GM10248 (cell line): ENCODE results near the gene UBE2E1.
"Not testable (repeated sequence)": the region's sequence is repeated elsewhere in the genome, so short reads cannot be mapped to it uniquely, and the experiment has no call there.

Experiments
- CTCF ChIA-PET: fragments of 300-600 bp; sonication (Branson Sonifier 250); formaldehyde crosslinking; extraction: SDS; loops from one replicate; lab custom pipeline; 2021; ENCODE audit warnings: antibody characterized with exemption; lab: Yijun Ruan, JAX
- POLR2A ChIA-PET: fragments of 350-650 bp; sonication (Branson Sonifier 250); formaldehyde crosslinking; extraction: SDS; loops from one replicate; lab custom pipeline; 2020; ENCODE audit warnings: antibody characterized with exemption; lab: Yijun Ruan, JAX
- DNase-seq: peaks from one replicate; pipeline ENCODE4 v3.0.0; 2012; ENCODE audit errors: extremely low spot score
- TF ChIP-seq, protein P1 (sequence below): IDR thresholded peaks from 2 replicates; pipeline ENCODE4 v1.5.1; 2012; ENCODE audit warnings: mild to moderate bottlenecking, low read depth; ENCODE audit errors: extremely low read depth, missing control alignments, control extremely low read depth

UBE2E1 gene

GRCh38 chr3:23843869-23844268 lies 38.1 kb downstream of the UBE2E1 start:
- POLR2A ChIA-PET: no interaction called here

GRCh38 chr3:23845326-23846216 lies 39.8 kb downstream of the UBE2E1 start:
- ChIA-PET CTCF (interaction anchor here (0.8 to 3.2 kb wide), 10 partner anchors 9 to 34 kb away, joined by 3 to 19 read pairs (median 4); no protein-coding TSS in a partner anchor), POLR2A (interaction anchor here (0.6 kb wide), 1 partner anchor 20 kb away, joined by 4 read pairs; no protein-coding TSS in a partner anchor)
- no peak for DNase-seq
- TF ChIP-seq, protein P1, sequence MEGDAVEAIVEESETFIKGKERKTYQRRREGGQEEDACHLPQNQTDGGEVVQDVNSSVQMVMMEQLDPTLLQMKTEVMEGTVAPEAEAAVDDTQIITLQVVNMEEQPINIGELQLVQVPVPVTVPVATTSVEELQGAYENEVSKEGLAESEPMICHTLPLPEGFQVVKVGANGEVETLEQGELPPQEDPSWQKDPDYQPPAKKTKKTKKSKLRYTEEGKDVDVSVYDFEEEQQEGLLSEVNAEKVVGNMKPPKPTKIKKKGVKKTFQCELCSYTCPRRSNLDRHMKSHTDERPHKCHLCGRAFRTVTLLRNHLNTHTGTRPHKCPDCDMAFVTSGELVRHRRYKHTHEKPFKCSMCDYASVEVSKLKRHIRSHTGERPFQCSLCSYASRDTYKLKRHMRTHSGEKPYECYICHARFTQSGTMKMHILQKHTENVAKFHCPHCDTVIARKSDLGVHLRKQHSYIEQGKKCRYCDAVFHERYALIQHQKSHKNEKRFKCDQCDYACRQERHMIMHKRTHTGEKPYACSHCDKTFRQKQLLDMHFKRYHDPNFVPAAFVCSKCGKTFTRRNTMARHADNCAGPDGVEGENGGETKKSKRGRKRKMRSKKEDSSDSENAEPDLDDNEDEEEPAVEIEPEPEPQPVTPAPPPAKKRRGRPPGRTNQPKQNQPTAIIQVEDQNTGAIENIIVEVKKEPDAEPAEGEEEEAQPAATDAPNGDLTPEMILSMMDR: no peak

More at GRCh38 chr3:23843869-23844268, 38.1 kb downstream of the UBE2E1 start:
- CTCF ChIA-PET: interaction anchor here (1.1 to 2.4 kb wide), 5 partner anchors 8 to 15 kb away, joined by 3 to 13 read pairs (median 6); no protein-coding TSS in a partner anchor
- DNase-seq: no peak
- TF ChIP-seq, protein P1: no peak

- POLR2A ChIA-PET, DNase-seq, CTCF ChIA-PET: not testable (repeated sequence)
Observed at GRCh38 chr3:23849462-23849861, 43.7 kb downstream of the UBE2E1 start.

DNA sequence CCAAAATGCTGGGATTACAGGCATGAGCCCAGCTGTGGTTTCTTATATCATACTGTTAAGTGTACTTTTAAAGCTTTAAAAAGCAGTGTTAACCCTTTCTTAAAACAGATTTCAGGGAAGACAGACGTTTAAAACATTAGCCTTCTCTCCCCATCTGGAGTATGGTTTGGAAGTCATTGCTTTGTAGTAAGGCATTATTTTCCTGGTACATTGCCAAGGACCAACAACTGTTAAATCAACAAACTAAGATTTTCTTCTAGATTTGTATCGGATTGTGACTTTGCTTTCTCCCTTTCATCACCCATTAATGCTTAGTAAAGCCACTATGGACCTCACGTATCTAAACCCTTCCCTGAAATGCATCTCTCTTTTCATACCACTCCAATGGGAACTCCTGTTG lies 50.5 kb downstream of the UBE2E1 start:
- no peak for DNase-seq
- TF ChIP-seq, protein P1: no peak
- CTCF ChIA-PET: interaction anchor here (0.6 to 2.4 kb wide), 6 partner anchors 10 to 779 kb away, joined by 3 to 8 read pairs (median 4); no protein-coding TSS in a partner anchor
- POLR2A ChIA-PET: interaction anchor here (0.6 kb wide), 1 partner anchor 26 kb away, joined by 4 read pairs; no protein-coding TSS in a partner anchor

DNA sequence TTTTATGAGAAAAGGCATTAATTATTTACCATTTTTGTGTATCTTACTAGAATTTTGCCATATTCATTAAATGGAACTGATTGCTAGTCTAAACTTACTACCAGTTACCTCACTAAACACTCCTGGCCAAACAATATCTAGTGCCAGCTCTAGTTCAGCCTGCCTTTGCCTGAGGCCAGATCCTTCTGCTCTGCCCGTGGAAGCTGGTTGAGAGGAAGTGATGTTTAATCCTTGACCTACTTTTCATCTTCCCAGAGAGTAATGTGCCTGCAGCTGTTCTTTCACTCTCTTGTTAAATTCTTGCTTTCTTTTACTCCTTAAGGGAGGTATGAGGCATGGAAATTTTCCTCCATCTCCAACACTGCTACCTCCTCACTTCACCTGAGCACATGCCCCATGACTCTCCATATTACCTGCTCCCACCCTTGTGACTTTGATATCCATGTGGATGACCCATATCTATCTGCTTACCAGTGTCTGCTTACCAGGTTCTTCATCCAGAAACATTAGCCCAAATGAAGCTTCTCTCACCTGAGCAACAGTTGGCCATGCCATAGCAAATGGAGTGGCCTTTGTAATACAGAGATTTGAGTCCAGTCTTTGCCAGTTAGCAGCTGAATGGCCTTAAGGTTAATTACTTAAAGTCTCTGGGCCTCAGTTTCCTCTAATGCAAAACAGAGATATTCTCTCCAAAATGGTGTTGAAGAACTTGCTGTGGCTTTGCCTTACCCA lies 53.4 kb downstream of the UBE2E1 start:
- ChIA-PET POLR2A (interaction anchor here (0.6 kb wide), 1 partner anchor 652 kb away, joined by 4 read pairs; no protein-coding TSS in a partner anchor), CTCF (interaction anchor here (1.0 to 4.6 kb wide), 6 partner anchors 12 to 54 kb away, joined by 3 to 18 read pairs (median 10); no protein-coding TSS in a partner anchor)
- no peak for DNase-seq
- TF ChIP-seq, protein P1: no peak

DNA sequence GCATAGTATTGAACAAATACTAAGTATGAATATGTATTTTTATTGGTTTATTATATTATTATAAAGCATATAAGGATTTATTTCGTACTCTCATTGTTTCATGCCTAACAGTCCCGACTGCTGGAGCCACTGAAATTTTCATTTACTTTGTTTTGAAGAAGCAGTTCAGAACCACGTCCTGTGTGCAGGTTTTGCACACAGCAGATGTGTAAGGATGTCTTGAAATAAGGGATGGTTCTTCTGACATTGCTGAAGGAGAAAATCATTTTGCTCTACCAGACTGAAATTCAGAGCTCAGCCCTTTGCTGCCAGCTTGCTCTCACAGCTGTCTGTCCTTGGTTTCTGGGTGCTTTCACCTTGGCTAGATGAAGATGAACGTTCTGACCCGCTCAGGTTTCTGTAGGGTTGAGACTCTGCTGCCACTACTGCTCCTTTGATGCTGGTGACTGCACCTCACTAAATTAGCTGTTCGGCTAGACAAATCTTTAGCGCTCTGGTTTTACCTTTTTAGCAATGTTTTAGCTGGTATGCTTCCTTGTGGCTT lies 54.2 kb downstream of the UBE2E1 start:
- POLR2A ChIA-PET: no interaction called here
- CTCF ChIA-PET: interaction anchor here (2.3 to 4.6 kb wide), 3 partner anchors 12 to 29 kb away, joined by 7 to 18 read pairs (median 12); no protein-coding TSS in a partner anchor
- TF ChIP-seq, protein P1: no peak
- no peak for DNase-seq
